Measurements from ENCODE around the gene MAP3K5. TPM values are rescaled to one million over a fixed set of nuclear protein-coding genes. Genes with fewer than 3 reads are reported as not detected.

MAP3K5 gene
- total and polyA plus RNA-seq, 2 donors (not counting 3 experiments of a cell fraction or from before 2014, with no cell fraction given), result 1.5 to 7.0 TPM

GRCh38 chr6:136624347-136624746 is 167.9 kb downstream of the MAP3K5 start:
- ChIA-PET POLR2A (no interaction called here), CTCF (interaction anchor here (1.9 kb wide), 1 partner anchor 19 kb away, joined by 9 read pairs; no protein-coding TSS in a partner anchor)
- Histone ChIP-seq H3K27ac (ENCODE audit: insufficient read depth, low read depth, low read length) (no peak overlapping the region), H3K9me3 (replicated peaks; ENCODE audit: control insufficient read depth, insufficient read depth, low read length) (no peaks in the 10 kb centered on the region), H3K4me2 (ENCODE audit: insufficient read depth, low read length) (no peak overlapping the region), H3K79me2 (ENCODE audit: control insufficient read depth, insufficient read depth, low read length) (no peaks in the 10 kb centered on the region), H3K4me3 (replicated peaks in 1 of 3; ENCODE audit: insufficient read depth in 1 of 3, low read depth in 1 of 3, low read length in 3 of 3) (no peak overlapping the region), H3K9ac (replicated peaks; ENCODE audit: extremely low read depth, insufficient read depth, low read length) (no peak overlapping the region), H3K36me3 (ENCODE audit: control insufficient read depth in 2 of 2, extremely low read depth in 1 of 2, insufficient read depth in 2 of 2, low read length in 2 of 2) (no peaks in the 10 kb centered on the region), H3K9me1 (replicated peaks; ENCODE audit: control insufficient read depth, extremely low read depth, insufficient read depth, low read length) (no peaks in the 10 kb centered on the region), H2AFZ (ENCODE audit: low read depth, low read length) (no peak overlapping the region), H3K4me1 (ENCODE audit: control insufficient read depth, extremely low read depth, insufficient read depth, low read length) (no peaks in the 10 kb centered on the region), H4K20me1 (replicated peaks; ENCODE audit: control insufficient read depth, extremely low read depth, insufficient read depth, low read length) (no peaks in the 10 kb centered on the region), H3K27me3 (ENCODE audit: control insufficient read depth in 2 of 2, insufficient read depth in 2 of 2, low read length in 2 of 2) (no peaks in the 10 kb centered on the region)
- dilution Hi-C loops (cut with MboI; ENCODE audit: extremely low pct_ligation_motif_present, low sequenced_read_pairs) (no loop called here), intact Hi-C loops (cut with micrococcal nuclease) (no loop called here)
- no peak for TF ChIP-seq CTCF (IDR thresholded peaks at IDR 0.05; ENCODE audit: extremely low read depth in 1 of 2, insufficient read depth in 1 of 2, low read depth in 1 of 2, low read length in 2 of 2)
- no peak for TF ChIP-seq EZH2 (IDR thresholded peaks at IDR 0.05; ENCODE audit: borderline replicate concordance, low read depth, low read length, severe bottlenecking)
- TF ChIP-seq MYC (IDR thresholded peaks at IDR 0.05; ENCODE audit: low read depth, low read length), result no peak
- no peak for TF ChIP-seq JUN (IDR thresholded peaks at IDR 0.05; ENCODE audit: borderline replicate concordance, insufficient read depth, insufficient read length, low read depth)
- no peak for TF ChIP-seq POLR2A (IDR thresholded peaks at IDR 0.05; ENCODE audit: low read depth, low read length)
- TF ChIP-seq POLR2AphosphoS5 (IDR thresholded peaks at IDR 0.05; ENCODE audit: insufficient read depth, low read depth, low read length), result no peak
- no peak for TF ChIP-seq FOS (IDR thresholded peaks at IDR 0.05; ENCODE audit: borderline replicate concordance, insufficient read depth, low read length)
- no peak for TF ChIP-seq MAX (IDR thresholded peaks at IDR 0.05; ENCODE audit: insufficient read depth, insufficient read length)
- no peak for TF ChIP-seq GATA2 (IDR thresholded peaks at IDR 0.05; ENCODE audit: insufficient read depth, insufficient read length, low read depth, low read length)
- no TSS peak for BruUV-seq (replicated peaks)
- FAIRE-seq (no peak), DNase-seq (ENCODE audit: low read depth, low spot score) (no peak)

All from endothelial cell of umbilical vein (primary cell).